ENCODE results near the gene CAPZB. TPM values are rescaled to one million over a fixed set of nuclear protein-coding genes. Genes with fewer than 3 reads are reported as not detected.

The CAPZB gene
- total RNA-seq, 1 experiment from 2014 or later: 491 TPM

GRCh38 chr1:19404748-19405147, 80.6 kb downstream of the CAPZB start:
- Histone ChIP-seq H3K4me1 (ENCODE audit: control insufficient read depth, insufficient read depth, low read length) (peaks cover 16% of the 10 kb centered on the region), H3K9me3 (ENCODE audit: control insufficient read depth, insufficient read depth, low read depth, low read length) (no peaks in the 10 kb centered on the region), H3K4me3 (ENCODE audit: low read depth in 2 of 2, low read length in 2 of 2) (no peak overlapping the region), H3K27me3 (ENCODE audit: control insufficient read depth, insufficient read depth, low read length) (no peaks in the 10 kb centered on the region), H3K27ac (ENCODE audit: low read length) (no peak overlapping the region), H3K36me3 (ENCODE audit: control insufficient read depth, insufficient read depth, low read length) (no peaks in the 10 kb centered on the region)
- intact Hi-C loops (cut with micrococcal nuclease; ENCODE audit: unreplicated experiment) (no loop called here), in situ Hi-C loops (cut with HindIII; ENCODE audit: low pct_unique_long_range_greater_than_20kb, low sequenced_read_pairs) (no loop called here)
- DNase-seq (ENCODE audit: low read depth, low spot score): no peak
- ChIA-PET POLR2A (interaction anchor here (0.5 kb wide), 1 partner anchor 78 kb away, joined by 4 read pairs; no protein-coding TSS in a partner anchor), CTCF (no interaction called here)
- no peak for TF ChIP-seq TCF7L2 (IDR thresholded peaks at IDR 0.05; ENCODE audit: low read depth, low read length)
- no peak for TF ChIP-seq REST (IDR thresholded peaks at IDR 0.05; ENCODE audit: insufficient read depth in 1 of 2, low read depth in 2 of 2, low read length in 1 of 2)
- TF ChIP-seq POLR2AphosphoS5 (IDR thresholded peaks at IDR 0.05; ENCODE audit: low read depth, low read length): no peak
- no peak for TF ChIP-seq SIN3A (IDR thresholded peaks at IDR 0.05; ENCODE audit: borderline replicate concordance, insufficient read depth, low read depth, low read length)
- no peak for TF ChIP-seq CTCF (IDR thresholded peaks at IDR 0.05)
- no peak for ATAC-seq
- BruUV-seq (replicated peaks): no TSS peak

GRCh38 chr1:19403256-19403655, 82.1 kb downstream of the CAPZB start:
- Histone ChIP-seq H3K4me3 (ENCODE audit: low read depth in 2 of 2, low read length in 2 of 2) (no peak overlapping the region), H3K27me3 (ENCODE audit: control insufficient read depth, insufficient read depth, low read length) (no peaks in the 10 kb centered on the region), H3K36me3 (ENCODE audit: control insufficient read depth, insufficient read depth, low read length) (no peaks in the 10 kb centered on the region), H3K27ac (ENCODE audit: low read length) (no peak overlapping the region), H3K4me1 (ENCODE audit: control insufficient read depth, insufficient read depth, low read length) (peaks cover 16% of the 10 kb centered on the region), H3K9me3 (ENCODE audit: control insufficient read depth, insufficient read depth, low read depth, low read length) (no peaks in the 10 kb centered on the region)
- TF ChIP-seq CTCF (IDR thresholded peaks at IDR 0.05) (no peak), TCF7L2 (IDR thresholded peaks at IDR 0.05; ENCODE audit: low read depth, low read length) (no peak), REST (IDR thresholded peaks at IDR 0.05; ENCODE audit: insufficient read depth in 1 of 2, low read depth in 2 of 2, low read length in 1 of 2) (no peak), SIN3A (IDR thresholded peaks at IDR 0.05; ENCODE audit: borderline replicate concordance, insufficient read depth, low read depth, low read length) (no peak), POLR2AphosphoS5 (IDR thresholded peaks at IDR 0.05; ENCODE audit: low read depth, low read length) (no peak)
- CTCF ChIA-PET: no interaction called here
- intact Hi-C loops (cut with micrococcal nuclease; ENCODE audit: unreplicated experiment): no loop called here
- POLR2A ChIA-PET: no interaction called here
- DNase-seq (ENCODE audit: low read depth, low spot score) (no peak), ATAC-seq (no peak)
- in situ Hi-C loops (cut with HindIII; ENCODE audit: low pct_unique_long_range_greater_than_20kb, low sequenced_read_pairs): no loop called here
- BruUV-seq (replicated peaks): no TSS peak
